HepG2 (cell line): Measurements from ENCODE around the gene PDIA5. TPM values are rescaled to one million over a fixed set of nuclear protein-coding genes. Genes with fewer than 3 reads are reported as not detected.

Experiments
- ARNTL ChIP-seq: sonication (generic); formaldehyde crosslinking; IDR thresholded peaks from 2 replicates; pipeline ENCODE4 v1.4.0; 2020; ENCODE audit warnings: mild to moderate bottlenecking, missing genetic modification reagents
- HIC2 ChIP-seq: sonication (generic); formaldehyde crosslinking; IDR thresholded peaks from 2 replicates; pipeline ENCODE4 v1.9.0; 2022; ENCODE audit warnings: low read depth, missing genetic modification reagents
- KLF12 ChIP-seq: sonication (generic); formaldehyde crosslinking; IDR thresholded peaks from 2 replicates; pipeline ENCODE4 v1.4.0; 2020; ENCODE audit warnings: missing genetic modification reagents, borderline replicate concordance
- KLF16 ChIP-seq, 2 experiments: sonication (generic) in 1 of 2; formaldehyde crosslinking in 1 of 2; IDR thresholded peaks; 2 replicates each; pipeline versions ENCODE4 v1.6.1 to v1.8.0; 2016 to 2023; ENCODE audit warnings: missing genetic modification reagents in 2 of 2, missing compliant biosample characterization in 1 of 2
- MTA1 ChIP-seq: sonication (generic); formaldehyde crosslinking; IDR thresholded peaks from 2 replicates; pipeline ENCODE4 v1.4.0; 2020; ENCODE audit warnings: missing genetic modification reagents, mild to moderate bottlenecking, borderline replicate concordance
- NFKB2 ChIP-seq: sonication (generic); formaldehyde crosslinking; IDR thresholded peaks from 2 replicates; pipeline ENCODE4 v1.4.0; 2020; ENCODE audit warnings: missing genetic modification reagents, borderline replicate concordance
- SRSF4 ChIP-seq: fragments of 200-400 bp; formaldehyde crosslinking; IDR thresholded peaks from one replicate; pipeline ENCODE4 v1.6.1; 2018; ENCODE audit warnings: mild to moderate bottlenecking, low read depth, low read length, moderate library complexity; ENCODE audit not compliant: poor library complexity, severe bottlenecking
- UBTF ChIP-seq: sonication (generic); formaldehyde crosslinking; IDR thresholded peaks from 2 replicates; pipeline ENCODE4 v1.4.0; 2020; ENCODE audit warnings: mild to moderate bottlenecking, missing genetic modification reagents
- YEATS4 ChIP-seq: sonication (generic); formaldehyde crosslinking; IDR thresholded peaks from 2 replicates; pipeline ENCODE4 v1.4.0; 2020; ENCODE audit warnings: missing genetic modification reagents, borderline replicate concordance
- ZFX ChIP-seq: sonication (generic); formaldehyde crosslinking; IDR thresholded peaks from 2 replicates; pipeline ENCODE4 v1.4.0; 2020; ENCODE audit warnings: mild to moderate bottlenecking, low read depth, missing genetic modification reagents, moderate library complexity
- ZNF350 ChIP-seq: sonication (generic); formaldehyde crosslinking; IDR thresholded peaks from 2 replicates; pipeline ENCODE4 v1.4.0; 2020; ENCODE audit warnings: mild to moderate bottlenecking, low read depth, missing genetic modification reagents, borderline replicate concordance
- ZNF407 ChIP-seq: sonication (generic); formaldehyde crosslinking; IDR thresholded peaks from one replicate; pipeline ENCODE4 v1.5.1; 2020; ENCODE audit warnings: mild to moderate bottlenecking, missing genetic modification reagents; ENCODE audit errors: not compliant biosample characterization
- ZNF605 ChIP-seq: sonication (generic); formaldehyde crosslinking; IDR thresholded peaks from 2 replicates; pipeline ENCODE4 v1.8.0; 2022; ENCODE audit warnings: mild to moderate bottlenecking, missing genetic modification reagents
- ZNF720 ChIP-seq: sonication (generic); formaldehyde crosslinking; IDR thresholded peaks from 2 replicates; pipeline ENCODE4 v1.4.0; 2020; ENCODE audit warnings: missing genetic modification reagents
- ZNF816 ChIP-seq: sonication (generic); formaldehyde crosslinking; IDR thresholded peaks from 2 replicates; pipeline ENCODE4 v1.8.0; 2022; ENCODE audit warnings: missing genetic modification reagents, mild to moderate bottlenecking, borderline replicate concordance
- ZSCAN31 ChIP-seq: sonication (generic); formaldehyde crosslinking; IDR thresholded peaks from 2 replicates; pipeline ENCODE4 v1.5.0; 2020; ENCODE audit warnings: low read depth, mild to moderate bottlenecking, missing genetic modification reagents
- polyA plus RNA-seq, 8 experiments: library from polyadenylated mRNA; depleted of rRNA in 3 of 8; stranded (reverse) in 7 of 8; unstranded in 1 of 8; fragments of >200 nt; fragmentation: Illumina TruSeq in 4 of 8; extraction: Trizol in 4 of 8; gene quantifications; 2 replicates each; pipeline versions ENCODE4 v1.2.1 to v1.2.3, GENCODE V29; 2011 to 2016; ENCODE audit warnings: low read depth in 4 of 8, missing spikeins in 1 of 8, mixed read lengths in 1 of 8; ENCODE audit not compliant: insufficient read depth in 1 of 8
- total RNA-seq, 5 experiments: library from RNA; depleted of rRNA; stranded (reverse); fragments of >200 nt; fragmentation: Illumina TruSeq; extraction: Trizol; gene quantifications; 2 replicates each; pipeline ENCODE4 v1.2.3, GENCODE V29; 2016; ENCODE audit warnings: low read depth in 1 of 5

The PDIA5 gene
- total and polyA plus RNA-seq, 2 of the 13 experiments (the other 11 are each of a cell fraction or from before 2014, with no cell fraction given): 51.3 to 74.3 TPM

- TF ChIP-seq YEATS4 (CRISPR knock-in tag) (no peak), ZNF407 (CRISPR knock-in tag) (peak; percentile 48), HIC2 (CRISPR knock-in tag) (no peak), SRSF4 (no peak), ARNTL (CRISPR knock-in tag) (no peak), ZNF816 (CRISPR knock-in tag) (no peak), ZFX (CRISPR knock-in tag) (peak; percentile 56; the same call in 1 of the 2 replicates), UBTF (peak; percentile 64), ZNF720 (CRISPR knock-in tag) (no peak), ZSCAN31 (CRISPR knock-in tag) (0 out of 2 replicates have a peak, but pooled peaks have one; percentile 54), NFKB2 (no peak; the same call in 1 of the 2 replicates), KLF12 (CRISPR knock-in tag) (no peak), ZNF350 (CRISPR knock-in tag) (no peak), MTA1 (peak; percentile 40; the same call in 1 of the 2 replicates), ZNF605 (0 out of 2 replicates have a peak, but pooled peaks have one; percentile 24), KLF16 (CRISPR knock-in tag; IDR thresholded peaks at IDR 0.05) (no peak)
Observed at GRCh38 chr3:123026565-123027291, 40.1 kb upstream of the PDIA5 start (continued).
